GM19351 (cell line): Measurements from ENCODE around the gene CFAP46.

Experiments
- ATAC-seq: cut with Tn5 transposase; IDR thresholded peaks from one replicate; pipeline ENCODE4 v1.9.1; 2021; ENCODE audit warnings: mild to moderate bottlenecking, moderate library complexity; ENCODE audit not compliant: unreplicated experiment

Gene CFAP46

GRCh38 chr10:132885451-132886210, 56.7 kb downstream of the CFAP46 start:
- no peak for ATAC-seq

GRCh38 chr10:132884691-132885271, 57.6 kb downstream of the CFAP46 start:
- no peak for ATAC-seq

GRCh38 chr10:132884041-132884440, 58.3 kb downstream of the CFAP46 start:
- ATAC-seq: no peak

DNA sequence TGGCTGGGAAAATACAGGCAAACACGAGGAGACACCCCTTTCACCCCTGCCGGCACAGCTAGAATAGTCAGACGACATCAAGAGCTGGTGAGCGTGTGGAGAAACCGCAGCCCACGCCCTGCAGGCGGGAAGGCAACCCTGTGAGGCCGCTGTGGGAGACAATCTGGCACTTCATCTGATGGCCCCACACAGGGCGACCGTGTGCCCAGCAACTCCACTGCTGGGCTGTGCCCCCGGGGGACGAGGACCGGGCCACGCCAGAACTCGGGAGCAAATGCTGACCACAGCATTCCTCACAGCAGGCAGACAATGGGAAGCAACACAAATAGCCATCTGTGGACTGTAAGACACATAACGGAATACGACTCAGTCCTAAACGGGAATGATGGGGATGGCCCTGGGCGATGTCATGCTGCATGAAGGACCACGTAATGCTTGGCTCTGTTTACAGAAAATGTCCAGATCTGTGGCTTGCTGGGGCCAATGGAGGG, 58.9 kb downstream of the CFAP46 start:
- no peak for ATAC-seq

GRCh38 chr10:132882069-132882951, 60.1 kb downstream of the CFAP46 start:
- ATAC-seq: no peak

DNA sequence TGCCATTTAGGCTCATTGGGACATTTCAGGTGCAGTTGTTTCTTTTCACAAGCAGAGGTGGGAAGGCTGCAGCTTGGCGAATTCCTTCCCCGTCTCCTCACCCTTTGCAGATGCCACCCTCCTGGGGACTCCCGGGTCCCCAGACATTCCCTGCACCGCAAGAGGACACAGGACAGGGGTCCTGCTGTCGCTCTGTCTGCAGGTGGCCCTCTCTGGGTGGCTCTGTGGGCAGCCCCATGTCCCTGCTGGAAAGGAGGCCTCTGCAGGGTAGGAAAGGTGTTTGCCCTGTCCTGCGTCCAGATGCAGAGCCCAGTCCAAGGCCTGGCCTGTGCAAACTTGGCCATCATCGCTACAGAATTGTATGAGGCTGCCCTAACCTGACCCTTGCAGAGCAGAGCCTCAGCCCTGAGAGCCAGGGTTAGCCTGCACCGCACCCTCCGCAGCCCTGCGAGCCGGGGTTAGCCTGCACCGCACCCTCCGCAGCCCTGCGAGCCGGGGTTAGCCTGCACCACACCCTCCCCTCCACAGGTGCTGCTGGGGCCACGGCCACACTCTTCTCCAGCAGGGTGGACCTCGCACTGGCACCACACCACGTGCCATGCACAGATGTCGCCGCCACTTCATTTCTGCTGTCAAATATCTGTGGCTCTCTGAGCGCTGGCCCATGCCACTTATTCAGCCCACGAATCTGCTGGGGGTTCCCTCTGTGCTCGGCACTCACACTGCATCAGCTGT, 61.0 kb downstream of the CFAP46 start:
- no peak for ATAC-seq

DNA sequence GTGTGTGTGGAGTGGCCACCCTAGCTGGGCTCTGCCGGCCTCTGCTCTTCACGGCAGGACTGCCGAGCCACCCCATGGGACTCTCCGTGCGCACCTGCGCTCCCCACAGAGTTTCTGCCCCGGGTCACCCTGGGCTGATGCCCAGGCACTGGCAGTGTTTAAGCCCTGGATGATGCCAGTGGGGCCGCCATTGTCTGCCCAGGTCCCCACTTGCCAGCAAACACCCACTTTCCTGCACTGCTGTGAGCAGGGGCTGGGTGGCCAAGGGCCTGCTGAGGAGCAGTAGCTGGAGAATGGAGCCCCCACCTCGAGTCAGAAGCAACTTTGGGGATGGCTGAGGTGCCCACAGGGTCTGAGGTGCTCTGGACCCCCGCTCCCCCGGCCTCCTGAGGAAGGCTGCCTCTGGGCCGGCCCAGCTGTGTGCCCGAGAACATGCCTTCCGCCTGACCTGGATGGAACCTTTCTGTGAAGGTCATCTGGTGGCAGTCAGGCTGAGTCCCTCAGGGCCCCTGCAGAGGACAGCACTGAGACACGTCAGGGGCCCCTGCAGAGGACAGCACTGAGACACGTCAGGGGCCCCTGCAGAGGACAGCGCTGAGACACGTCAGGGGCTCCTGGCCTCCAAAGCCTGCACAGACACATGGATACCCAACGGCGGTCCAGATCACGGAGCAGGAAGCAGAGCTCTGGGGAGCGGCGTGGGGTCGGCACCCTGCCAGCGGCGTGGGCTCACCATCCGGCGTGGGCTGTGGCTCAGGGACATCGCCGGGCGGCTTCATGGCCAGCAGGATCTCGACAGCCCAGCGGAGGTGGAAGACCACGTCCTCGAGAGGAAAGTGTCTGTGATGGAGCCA, 62.0 kb downstream of the CFAP46 start:
- ATAC-seq: no peak

DNA sequence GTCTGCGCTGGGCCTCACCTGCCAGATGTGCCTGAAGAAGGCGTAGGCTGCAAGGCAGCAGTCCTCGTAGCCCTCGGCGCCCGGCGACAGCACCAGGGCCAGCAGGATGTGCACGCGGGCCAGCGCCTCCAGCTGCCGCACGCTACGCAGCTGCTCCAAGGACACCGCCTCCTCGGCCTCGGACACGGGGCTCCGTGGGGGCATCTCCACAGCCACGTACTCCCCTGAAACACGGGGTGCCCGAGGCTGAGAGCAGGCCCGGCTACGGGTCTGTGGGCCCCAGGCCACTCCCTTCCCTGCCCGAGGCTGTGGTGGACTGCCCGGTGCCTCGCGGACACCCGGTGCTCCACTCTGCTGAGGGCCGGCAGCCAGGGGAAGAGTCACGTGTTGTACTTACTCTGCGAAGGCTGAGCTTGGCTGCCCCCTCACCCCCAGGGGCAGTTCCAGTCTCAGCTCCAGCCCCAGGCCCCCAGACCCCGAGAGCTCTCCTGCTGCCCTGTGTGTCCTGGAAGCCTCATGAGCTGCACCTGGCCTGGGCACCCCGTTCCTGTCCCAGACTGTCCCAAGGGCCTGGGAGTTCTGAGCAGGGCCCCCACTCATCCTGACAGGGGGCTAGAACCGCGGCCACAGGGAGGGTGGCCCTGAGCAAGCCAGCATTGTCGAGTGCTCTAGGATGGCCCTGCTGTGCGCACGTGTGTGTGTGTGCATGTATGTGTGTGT, 62.8 kb downstream of the CFAP46 start:
- ATAC-seq: no peak

- no peak for ATAC-seq
Measured at GRCh38 chr10:132878730-132879407, 63.5 kb downstream of the CFAP46 start.

DNA sequence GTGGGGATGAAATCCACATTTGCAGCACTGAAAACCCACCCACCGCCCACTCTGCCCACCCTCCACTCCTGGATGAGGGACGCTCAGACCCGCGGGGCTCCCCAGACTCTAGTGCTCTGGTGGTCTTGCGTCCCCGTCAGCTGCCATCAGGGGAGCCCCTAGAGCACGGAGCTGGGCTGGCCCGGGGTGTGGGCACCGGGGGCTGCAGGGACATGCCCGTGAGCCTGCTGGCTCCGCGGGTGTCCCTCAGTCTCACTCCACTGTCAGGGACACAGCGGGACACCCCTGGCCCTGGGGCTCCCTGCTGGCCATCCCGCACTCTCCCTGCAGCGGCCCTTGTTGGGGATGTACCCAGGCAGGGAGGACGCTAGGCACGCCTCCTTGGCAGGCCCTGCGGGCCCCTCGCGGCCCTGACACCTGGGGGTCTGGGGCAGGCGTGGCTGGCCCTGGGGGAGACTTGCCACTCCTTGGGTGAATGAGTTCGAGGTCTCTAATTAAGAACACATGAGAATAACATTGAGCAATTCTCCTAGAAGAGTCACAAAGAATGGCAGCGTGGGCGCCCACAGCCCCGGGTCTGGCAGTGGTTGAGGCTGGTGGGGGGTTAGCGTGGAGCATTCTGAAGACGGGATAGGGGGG, 64.2 kb downstream of the CFAP46 start:
- no peak for ATAC-seq

DNA sequence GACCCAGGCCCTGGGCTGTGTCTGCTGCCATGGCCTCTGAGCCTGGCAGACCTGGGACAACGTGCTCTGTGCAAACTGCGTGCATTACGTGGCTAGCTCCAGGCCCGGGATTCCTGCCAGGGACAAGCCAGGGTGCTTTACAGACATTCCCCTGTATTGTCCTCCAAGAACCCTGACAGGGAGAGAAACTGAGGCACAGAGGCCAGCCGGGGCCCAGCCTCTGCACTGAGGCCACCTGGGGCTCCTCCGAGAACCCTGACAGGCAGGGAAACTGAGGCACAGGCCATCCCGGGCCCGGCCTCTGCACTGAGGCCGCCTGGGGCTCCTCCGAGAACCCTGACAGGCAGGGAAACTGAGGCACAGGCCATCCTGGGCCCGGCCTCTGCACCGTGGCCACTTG, 64.9 kb downstream of the CFAP46 start:
- no peak for ATAC-seq

- ATAC-seq: no peak
Measured at GRCh38 chr10:132876993-132877431, 65.4 kb downstream of the CFAP46 start.

GRCh38 chr10:132876131-132876860, 66.1 kb downstream of the CFAP46 start:
- no peak for ATAC-seq

- ATAC-seq: no peak
Measured at GRCh38 chr10:132875435-132875834, 66.9 kb downstream of the CFAP46 start.

GRCh38 chr10:132873395-132873794, 69.0 kb downstream of the CFAP46 start:
- no peak for ATAC-seq

DNA sequence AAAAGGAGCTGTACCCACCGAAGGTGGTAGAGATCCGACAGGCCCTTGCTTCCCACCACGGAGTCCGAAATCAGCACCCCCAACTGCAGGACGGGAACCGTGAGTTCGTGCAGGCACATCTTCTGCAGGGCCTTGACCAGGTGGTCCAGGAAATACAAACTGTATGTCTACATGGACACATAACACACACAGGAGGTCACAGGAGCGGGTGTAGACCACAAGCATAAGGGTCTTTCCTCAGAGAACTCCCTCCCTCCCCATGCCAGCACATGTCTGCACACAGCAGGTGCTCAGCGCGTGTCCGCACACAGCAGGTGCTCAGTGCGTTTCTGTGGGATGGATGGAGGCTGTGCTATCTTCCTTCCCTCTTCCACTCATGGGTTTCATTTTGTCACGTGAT, 69.7 kb downstream of the CFAP46 start:
- ATAC-seq: no peak

DNA sequence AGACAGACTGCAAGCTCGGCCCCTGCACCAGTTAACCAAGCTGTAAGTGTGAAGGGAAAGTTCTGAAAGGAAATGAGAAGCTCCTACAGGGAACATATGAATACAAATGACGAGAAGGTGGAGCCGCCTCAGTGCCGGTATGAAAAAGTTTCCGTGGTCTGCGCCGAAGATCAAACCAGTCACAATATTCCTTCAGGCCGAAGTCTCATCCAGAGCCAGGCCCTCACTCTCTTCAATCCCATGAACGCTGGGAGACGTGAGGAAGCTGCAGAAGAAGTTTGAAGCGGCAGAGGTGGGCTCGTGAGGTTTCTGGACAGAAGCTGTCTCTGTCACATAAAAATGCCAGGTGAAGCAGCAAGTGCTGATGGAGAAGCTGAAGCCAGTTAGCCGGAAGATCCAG, 71.9 kb downstream of the CFAP46 start:
- no peak for ATAC-seq

DNA sequence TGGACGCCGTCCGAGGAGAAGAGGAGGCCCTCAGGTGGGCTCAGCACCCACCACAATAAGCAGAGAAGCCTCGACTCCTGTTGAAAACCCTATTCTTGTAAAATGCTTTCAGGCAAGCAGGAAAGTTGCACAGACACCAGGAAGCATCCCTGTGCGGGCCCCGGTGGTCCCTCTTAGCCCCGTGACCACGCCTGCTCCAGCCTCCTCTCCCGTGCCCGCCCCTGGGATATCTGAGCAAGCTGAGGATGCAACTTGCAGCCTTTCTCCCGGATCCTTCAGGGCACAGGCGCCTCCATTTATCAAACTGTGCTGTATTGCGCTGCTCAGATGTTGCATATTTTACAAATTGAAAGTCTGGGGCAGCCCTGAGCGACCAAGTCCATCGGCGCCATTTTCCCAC, 72.7 kb downstream of the CFAP46 start:
- ATAC-seq: no peak
